ENCODE data around the gene PLCH1.

DNA sequence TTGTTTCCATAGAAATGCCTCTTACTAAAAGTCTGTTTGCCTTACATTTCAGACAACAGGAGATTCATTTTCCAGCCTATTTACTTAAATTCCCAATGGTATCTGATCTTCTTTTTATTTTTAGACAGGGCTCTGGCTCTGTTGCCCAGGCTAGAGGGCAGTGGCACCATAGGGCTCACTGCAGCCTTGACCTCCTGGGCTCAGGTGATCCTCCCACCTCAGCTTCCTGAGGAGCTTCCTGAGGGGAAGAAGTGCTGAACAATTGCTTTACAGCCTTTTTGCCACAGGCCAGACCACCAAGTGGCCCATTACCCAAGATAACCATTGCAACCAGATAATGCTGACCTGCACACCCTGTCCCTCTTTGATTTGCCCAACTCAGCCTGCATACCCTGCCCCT lies 126.3 kb downstream of the PLCH1 start:
- TF ChIP-seq, protein P1, sequence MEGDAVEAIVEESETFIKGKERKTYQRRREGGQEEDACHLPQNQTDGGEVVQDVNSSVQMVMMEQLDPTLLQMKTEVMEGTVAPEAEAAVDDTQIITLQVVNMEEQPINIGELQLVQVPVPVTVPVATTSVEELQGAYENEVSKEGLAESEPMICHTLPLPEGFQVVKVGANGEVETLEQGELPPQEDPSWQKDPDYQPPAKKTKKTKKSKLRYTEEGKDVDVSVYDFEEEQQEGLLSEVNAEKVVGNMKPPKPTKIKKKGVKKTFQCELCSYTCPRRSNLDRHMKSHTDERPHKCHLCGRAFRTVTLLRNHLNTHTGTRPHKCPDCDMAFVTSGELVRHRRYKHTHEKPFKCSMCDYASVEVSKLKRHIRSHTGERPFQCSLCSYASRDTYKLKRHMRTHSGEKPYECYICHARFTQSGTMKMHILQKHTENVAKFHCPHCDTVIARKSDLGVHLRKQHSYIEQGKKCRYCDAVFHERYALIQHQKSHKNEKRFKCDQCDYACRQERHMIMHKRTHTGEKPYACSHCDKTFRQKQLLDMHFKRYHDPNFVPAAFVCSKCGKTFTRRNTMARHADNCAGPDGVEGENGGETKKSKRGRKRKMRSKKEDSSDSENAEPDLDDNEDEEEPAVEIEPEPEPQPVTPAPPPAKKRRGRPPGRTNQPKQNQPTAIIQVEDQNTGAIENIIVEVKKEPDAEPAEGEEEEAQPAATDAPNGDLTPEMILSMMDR (IDR thresholded peaks at IDR 0.05; ENCODE audit: poor library complexity) = no peak
- TF ChIP-seq EZH2phosphoT487 (IDR thresholded peaks at IDR 0.05; ENCODE audit: low read depth, severe bottlenecking, unreplicated experiment) = no peak

Measured in hepatocyte (in vitro differentiated cells).